Measurements from ENCODE around the gene GAGE12C. TPM values are rescaled to one million over a fixed set of nuclear protein-coding genes. Genes with fewer than 3 reads are reported as not detected.
"Not testable (repeated sequence)": the region's sequence is repeated elsewhere in the genome, so short reads cannot be mapped to it uniquely, and the experiment has no call there.

The GAGE12C gene, protein sequence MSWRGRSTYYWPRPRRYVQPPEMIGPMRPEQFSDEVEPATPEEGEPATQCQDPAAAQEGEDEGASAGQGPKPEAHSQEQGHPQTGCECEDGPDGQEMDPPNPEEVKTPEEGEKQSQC
- total RNA-seq: not detected

DNA sequence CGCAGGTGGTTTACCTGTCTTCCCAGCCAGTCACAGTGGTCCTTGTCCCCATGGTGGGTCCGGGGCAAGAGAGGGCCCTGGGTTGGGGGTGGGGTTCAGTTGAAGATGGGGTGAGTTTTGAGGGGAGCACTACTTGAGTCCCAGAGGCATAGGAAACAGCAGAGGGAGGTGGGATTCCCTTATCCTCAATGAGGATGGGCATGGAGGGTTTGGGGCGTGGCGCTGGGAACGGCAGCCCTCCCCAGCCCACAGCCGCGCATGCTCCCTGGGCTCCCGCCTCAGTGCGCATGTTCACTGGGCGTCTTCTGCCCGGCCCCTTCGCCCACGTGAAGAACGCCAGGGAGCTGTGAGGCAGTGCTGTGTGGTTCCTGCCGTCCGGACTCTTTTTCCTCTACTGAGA lies at the start of gene GAGE12C:
GAGE12C (plus strand) TSS at position 301 of the 400 bp plus-strand sequence. CDS start 1,155 bp downstream, outside the sequence.
- not testable (repeated sequence) for DNase-seq (ENCODE audit: low read depth in 2 of 3, low spot score in 2 of 3)

- not testable (repeated sequence) for DNase-seq (ENCODE audit: low read depth in 2 of 3, low spot score in 2 of 3)
Measured at GRCh38 chrX:49541433-49541832, 9.5 kb downstream of the GAGE12C start, which contains the start of gene GAGE12D. Gene GAGE12D (plus strand): TSS chrX:49541733. CDS start chrX:49542888, 1,155 bp downstream.

DNA sequence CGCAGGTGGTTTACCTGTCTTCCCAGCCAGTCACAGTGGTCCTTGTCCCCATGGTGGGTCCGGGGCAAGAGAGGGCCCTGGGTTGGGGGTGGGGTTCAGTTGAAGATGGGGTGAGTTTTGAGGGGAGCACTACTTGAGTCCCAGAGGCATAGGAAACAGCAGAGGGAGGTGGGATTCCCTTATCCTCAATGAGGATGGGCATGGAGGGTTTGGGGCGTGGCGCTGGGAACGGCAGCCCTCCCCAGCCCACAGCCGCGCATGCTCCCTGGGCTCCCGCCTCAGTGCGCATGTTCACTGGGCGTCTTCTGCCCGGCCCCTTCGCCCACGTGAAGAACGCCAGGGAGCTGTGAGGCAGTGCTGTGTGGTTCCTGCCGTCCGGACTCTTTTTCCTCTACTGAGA lies 19.0 kb downstream of the GAGE12C start, which contains the start of gene GAGE12E:
GAGE12E (plus strand) TSS at position 301 of the 400 bp plus-strand sequence. CDS start 1,155 bp downstream, outside the sequence.
- not testable (repeated sequence) for DNase-seq (ENCODE audit: low read depth in 2 of 3, low spot score in 2 of 3)

DNA sequence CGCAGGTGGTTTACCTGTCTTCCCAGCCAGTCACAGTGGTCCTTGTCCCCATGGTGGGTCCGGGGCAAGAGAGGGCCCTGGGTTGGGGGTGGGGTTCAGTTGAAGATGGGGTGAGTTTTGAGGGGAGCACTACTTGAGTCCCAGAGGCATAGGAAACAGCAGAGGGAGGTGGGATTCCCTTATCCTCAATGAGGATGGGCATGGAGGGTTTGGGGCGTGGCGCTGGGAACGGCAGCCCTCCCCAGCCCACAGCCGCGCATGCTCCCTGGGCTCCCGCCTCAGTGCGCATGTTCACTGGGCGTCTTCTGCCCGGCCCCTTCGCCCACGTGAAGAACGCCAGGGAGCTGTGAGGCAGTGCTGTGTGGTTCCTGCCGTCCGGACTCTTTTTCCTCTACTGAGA lies 28.6 kb downstream of the GAGE12C start, which contains the start of gene GAGE12F:
GAGE12F (plus strand) TSS at position 301 of the 400 bp plus-strand sequence. CDS start 1,155 bp downstream, outside the sequence.
- not testable (repeated sequence) for DNase-seq (ENCODE audit: low read depth in 2 of 3, low spot score in 2 of 3)

GRCh38 chrX:49568728-49569127 lies 36.8 kb downstream of the GAGE12C start:
- not testable (repeated sequence) for DNase-seq (ENCODE audit: low read depth in 2 of 3, low spot score in 2 of 3)

DNA sequence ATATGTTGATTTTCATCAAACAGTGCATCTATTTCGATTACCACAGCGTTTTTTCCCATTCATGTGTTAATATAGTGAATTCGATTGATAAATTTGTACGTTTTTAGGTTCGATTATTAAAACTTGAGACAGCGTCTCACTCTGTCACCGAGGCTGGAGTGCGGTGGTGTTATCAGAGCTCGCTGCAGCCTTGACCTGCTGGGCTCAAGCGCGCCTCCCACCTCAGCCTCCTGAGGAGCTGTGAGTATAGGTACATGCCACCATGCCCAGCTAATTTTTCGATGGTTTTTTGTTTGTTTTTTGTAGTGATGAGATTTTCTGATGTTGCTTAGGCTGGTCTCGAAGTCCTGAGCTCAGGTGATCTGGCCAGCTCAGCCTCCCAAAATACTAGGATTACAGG lies 37.2 kb downstream of the GAGE12C start:
- DNase-seq (ENCODE audit: low read depth in 2 of 3, low spot score in 2 of 3): not testable (repeated sequence)

- DNase-seq (ENCODE audit: low read depth in 2 of 3, low spot score in 2 of 3): not testable (repeated sequence)
Measured at GRCh38 chrX:49570100-49570499, 38.1 kb downstream of the GAGE12C start, which contains the start of gene GAGE12G. Gene GAGE12G (plus strand): TSS chrX:49570400. CDS start chrX:49571555, 1,155 bp downstream.

- DNase-seq (ENCODE audit: low read depth in 2 of 3, low spot score in 2 of 3): not testable (repeated sequence)
Measured at GRCh38 chrX:49579649-49580048, 47.7 kb downstream of the GAGE12C start, which contains the start of gene GAGE12H. Gene GAGE12H (plus strand): TSS chrX:49579949. CDS start chrX:49581104, 1,155 bp downstream.

Small RNA genes lying within 50 kb of the gene (small RNA-seq; reads per million reads assigned to genes)
- not detected for gene GAGE12B

Other genes starting within 250 kb of the GAGE12C start
- gene GAGE10, start 228.5 kb upstream of the GAGE12C start, total RNA-seq: not detected
- gene GAGE12J, start 210.1 kb upstream of the GAGE12C start, total RNA-seq: not detected
- gene GAGE13, start 200.6 kb upstream of the GAGE12C start, total RNA-seq: not detected
- not detected for gene GAGE12D, start 9.6 kb downstream of the GAGE12C start, total RNA-seq
- gene GAGE12E, start 19.1 kb downstream of the GAGE12C start, total RNA-seq: not detected
- not detected for gene GAGE12F, start 28.7 kb downstream of the GAGE12C start, total RNA-seq
- gene GAGE12G, start 38.2 kb downstream of the GAGE12C start, total RNA-seq: not detected
- gene GAGE12H, start 47.8 kb downstream of the GAGE12C start, total RNA-seq: not detected
- gene GAGE2A, start 57.3 kb downstream of the GAGE12C start, total RNA-seq: not detected
- not detected for gene GAGE1, start 66.8 kb downstream of the GAGE12C start, total RNA-seq
- gene PAGE1, start 163.8 kb downstream of the GAGE12C start, total RNA-seq: not detected

All from hematopoietic multipotent progenitor cell (in vitro differentiated cells).